T1000 (cell line): Measurements from ENCODE around the gene NT5M.

Source experiments
- DNase-seq: peaks from one replicate; lab custom pipeline; 2025; ENCODE audit warnings: mixed read lengths; lab: John Stamatoyannopoulos, UW

NT5M gene

GRCh38 chr17:17355426-17355825, 52.3 kb downstream of the NT5M start:
- DNase-seq, result no peak

GRCh38 chr17:17356149-17356930, 53.2 kb downstream of the NT5M start:
- DNase-seq, result peak; percentile 85

- no peak for DNase-seq
Observed at GRCh38 chr17:17356931-17357270, 53.7 kb downstream of the NT5M start.

- no peak for DNase-seq
Observed at GRCh38 chr17:17358060-17358751, 55.0 kb downstream of the NT5M start.

GRCh38 chr17:17358866-17359265, 55.7 kb downstream of the NT5M start:
- DNase-seq, result no peak

GRCh38 chr17:17359271-17359670, 56.1 kb downstream of the NT5M start:
- DNase-seq, result no peak

- no peak for DNase-seq
Observed at GRCh38 chr17:17360087-17360730, 57.0 kb downstream of the NT5M start.

GRCh38 chr17:17361543-17361866, 58.3 kb downstream of the NT5M start:
- DNase-seq, result no peak

- no peak for DNase-seq
Observed at GRCh38 chr17:17361867-17362539, 58.8 kb downstream of the NT5M start.

- DNase-seq, result no peak
Observed at GRCh38 chr17:17362540-17362930, 59.4 kb downstream of the NT5M start.

- no peak for DNase-seq
Observed at GRCh38 chr17:17363638-17364337, 60.6 kb downstream of the NT5M start.

GRCh38 chr17:17364338-17364667, 61.1 kb downstream of the NT5M start:
- DNase-seq, result no peak

GRCh38 chr17:17365476-17366110, 62.4 kb downstream of the NT5M start:
- DNase-seq, result no peak

GRCh38 chr17:17366235-17366634, 63.1 kb downstream of the NT5M start:
- DNase-seq, result no peak

- no peak for DNase-seq
Observed at GRCh38 chr17:17366941-17367875, 64.0 kb downstream of the NT5M start.

GRCh38 chr17:17367931-17368330, 64.8 kb downstream of the NT5M start:
- no peak for DNase-seq

- DNase-seq, result no peak
Observed at GRCh38 chr17:17370711-17371110, 67.5 kb downstream of the NT5M start.

GRCh38 chr17:17372856-17373520, 69.8 kb downstream of the NT5M start:
- no peak for DNase-seq

- no peak for DNase-seq
Observed at GRCh38 chr17:17375841-17376240, 72.7 kb downstream of the NT5M start.

GRCh38 chr17:17376362-17376761, 73.2 kb downstream of the NT5M start:
- DNase-seq, result no peak
